CD4-positive, alpha-beta T cell treated with Interleukin-17A for 1 hour (primary cell): ENCODE data around the gene SNCA.

Source experiments
- DNase-seq: peaks from one replicate; pipeline ENCODE4 v3.0.0-alpha.2; 2020

SNCA gene

DNA sequence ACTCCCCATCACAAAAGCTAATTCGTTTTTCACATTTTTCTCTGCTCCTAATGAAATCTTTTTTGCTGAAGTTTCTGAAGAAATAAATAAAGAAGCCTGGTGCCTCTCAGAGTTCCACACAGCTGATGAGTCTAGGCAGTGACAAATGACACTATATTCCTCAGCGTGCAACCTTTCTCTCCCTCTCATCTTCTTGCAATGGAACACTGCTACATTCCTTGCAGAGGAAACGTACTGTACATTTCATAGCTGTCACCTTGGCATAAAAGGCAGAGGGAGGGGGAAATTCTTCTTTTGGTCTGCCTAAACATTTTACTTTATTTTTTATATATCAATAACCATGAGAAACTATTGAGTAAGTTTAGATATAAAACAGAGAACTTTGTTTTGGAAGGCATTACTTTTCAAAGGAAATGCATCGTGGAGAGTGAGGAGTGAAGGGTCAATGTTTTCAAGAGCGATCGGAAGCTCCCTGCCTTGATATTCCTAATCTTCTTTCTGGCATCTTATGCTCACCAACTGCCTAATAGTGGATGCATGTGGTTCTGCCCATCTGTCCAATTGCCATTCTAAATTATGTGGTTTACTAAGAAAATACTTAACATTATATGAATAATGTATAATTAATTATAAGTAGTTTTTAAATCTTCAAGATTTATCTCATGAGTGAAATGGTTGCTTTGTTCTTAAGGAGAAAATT, 29.4 kb downstream of the SNCA start:
- DNase-seq, result no peak

DNA sequence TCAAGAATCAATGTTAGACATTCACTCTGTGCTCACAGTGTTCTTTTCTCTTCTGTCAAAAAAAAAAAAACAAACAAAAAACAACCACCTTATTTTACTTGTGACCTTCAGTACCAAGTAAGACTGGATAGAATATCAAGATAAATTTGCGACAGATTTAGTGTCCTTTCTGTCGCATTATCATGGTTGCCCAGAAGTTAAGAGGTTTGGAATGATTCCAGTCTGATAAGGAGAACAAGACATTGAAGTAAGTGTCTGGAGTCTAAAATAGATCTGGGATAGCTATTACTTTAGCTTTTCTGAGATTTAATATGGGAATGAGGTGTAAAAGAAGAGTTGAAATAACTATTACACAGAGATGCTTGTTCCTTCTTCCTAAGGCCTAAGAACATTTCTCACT, 31.7 kb downstream of the SNCA start:
- DNase-seq, result no peak

DNA sequence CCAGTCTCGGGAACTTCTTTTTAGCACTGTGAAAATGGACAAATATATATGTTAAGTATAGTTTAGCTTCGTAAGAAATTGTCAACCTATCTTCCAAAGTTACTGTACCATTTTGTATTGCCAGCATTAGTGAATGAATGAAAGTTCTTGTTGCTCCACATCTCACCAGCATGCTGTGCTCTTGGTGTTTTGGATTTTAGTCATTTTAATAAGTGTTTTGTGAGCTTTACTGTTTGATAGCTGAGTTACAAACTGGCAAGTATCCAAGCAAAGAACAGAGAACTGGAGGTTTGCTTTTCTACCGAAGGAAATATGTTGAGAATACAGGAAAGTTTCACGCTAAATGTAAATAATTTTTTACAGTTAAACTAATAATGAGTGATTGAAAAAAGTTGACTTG, 33.0 kb downstream of the SNCA start:
- no peak for DNase-seq

DNA sequence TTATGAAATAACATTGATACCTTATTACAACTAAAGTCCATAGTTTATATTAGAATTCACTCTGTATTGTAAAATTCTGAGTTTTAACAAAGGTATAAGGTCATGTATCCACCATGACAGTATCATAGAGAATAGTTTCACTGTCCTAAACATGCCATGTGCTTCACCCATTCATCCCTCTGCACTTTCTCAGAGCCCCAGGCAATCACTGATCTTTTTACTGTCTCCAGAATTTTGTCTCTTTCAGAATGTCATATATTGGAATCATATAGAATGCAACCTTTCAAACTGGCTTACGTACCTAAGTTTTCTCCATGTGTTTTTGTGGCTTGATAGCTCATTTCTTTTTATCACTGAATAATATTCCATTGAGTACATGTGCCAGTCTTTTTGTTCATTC, 33.9 kb downstream of the SNCA start:
- DNase-seq, result no peak

DNA sequence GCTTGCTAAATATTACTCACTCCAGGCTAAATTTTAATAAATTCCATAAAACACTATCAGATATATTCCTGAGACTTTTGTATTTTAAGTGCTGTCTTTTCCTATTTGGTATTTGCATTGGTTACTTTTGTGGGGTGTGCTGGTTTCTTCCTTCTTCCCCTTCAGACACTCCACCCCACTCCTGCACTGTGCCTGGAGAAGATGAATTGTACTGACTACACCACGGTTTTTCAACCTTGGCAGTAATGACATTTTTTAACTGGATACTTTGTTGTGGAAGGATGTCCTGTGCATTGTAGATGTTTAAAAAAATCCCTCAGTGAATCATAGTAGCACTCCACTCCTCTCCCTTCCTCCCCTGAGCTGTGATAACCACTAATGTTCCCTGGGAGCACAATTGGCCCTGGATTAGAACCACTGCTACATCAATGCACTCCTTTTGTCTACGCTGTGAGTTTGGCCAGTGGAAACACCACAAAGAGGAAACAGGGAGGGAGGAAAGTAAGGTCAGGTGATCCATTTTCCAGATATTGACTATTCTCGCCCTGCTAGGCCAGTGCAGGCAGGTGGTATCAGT, 36.3 kb downstream of the SNCA start:
- DNase-seq, result no peak

DNA sequence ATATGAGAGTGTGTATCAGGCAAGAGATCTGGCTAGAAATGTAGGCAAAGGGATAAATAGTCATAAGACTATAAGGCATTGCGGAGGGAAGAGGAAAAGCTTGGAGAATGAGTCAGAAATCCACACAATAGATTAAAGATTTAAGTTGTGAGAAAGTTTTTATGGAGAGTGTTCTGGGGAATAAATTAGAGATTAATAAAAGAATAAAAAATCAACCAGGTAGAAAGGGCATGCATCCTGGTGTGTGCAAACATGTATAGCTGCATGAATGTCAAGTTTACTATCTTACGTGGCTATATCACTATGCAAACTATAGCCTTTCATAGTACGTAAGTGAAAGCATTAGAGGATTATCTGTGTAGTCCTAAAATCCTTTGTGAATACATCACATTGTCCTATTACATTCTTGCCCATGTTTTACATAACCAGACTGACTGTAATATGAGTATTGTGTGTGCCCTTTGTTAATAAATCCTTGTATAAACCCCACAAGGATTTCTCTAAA, 36.9 kb downstream of the SNCA start:
- DNase-seq, result no peak

DNA sequence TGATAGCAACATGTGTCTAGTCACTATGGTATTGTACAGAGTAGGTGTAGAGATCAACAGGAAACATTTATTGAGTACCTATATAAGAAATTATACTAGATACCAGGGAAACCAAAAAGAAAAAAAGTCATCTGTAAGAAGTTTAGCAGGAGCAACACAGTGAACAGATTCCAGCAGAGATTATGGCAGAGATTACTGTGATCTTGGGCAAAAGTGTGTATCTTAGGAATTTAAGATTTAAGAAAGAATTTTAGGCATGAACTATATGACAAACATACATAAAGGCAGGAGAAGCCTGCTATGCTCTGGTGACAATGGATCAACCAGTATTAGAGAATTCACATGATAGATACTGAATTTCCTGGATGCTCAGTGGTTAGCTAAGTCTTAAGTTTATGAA, 37.9 kb downstream of the SNCA start:
- DNase-seq, result no peak

DNA sequence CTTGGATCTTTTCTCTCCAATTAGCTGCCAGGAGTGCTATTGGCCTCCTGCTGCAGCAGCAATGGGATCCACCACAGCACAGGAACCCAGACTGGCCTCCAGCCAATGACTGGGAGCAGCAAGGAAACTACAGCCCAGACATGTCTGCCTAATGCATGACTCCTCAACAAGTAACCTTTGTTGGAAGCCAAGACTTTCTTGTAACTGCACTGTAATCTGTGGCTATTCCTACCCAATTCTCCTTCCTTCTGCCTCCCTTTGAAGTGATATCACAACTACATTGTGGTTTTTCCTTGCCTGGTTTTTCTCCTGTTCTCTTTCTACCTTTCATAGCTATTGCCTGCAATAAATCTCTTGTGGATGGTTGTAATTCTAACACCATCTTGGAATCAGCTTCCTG, 39.8 kb downstream of the SNCA start:
- no peak for DNase-seq

DNA sequence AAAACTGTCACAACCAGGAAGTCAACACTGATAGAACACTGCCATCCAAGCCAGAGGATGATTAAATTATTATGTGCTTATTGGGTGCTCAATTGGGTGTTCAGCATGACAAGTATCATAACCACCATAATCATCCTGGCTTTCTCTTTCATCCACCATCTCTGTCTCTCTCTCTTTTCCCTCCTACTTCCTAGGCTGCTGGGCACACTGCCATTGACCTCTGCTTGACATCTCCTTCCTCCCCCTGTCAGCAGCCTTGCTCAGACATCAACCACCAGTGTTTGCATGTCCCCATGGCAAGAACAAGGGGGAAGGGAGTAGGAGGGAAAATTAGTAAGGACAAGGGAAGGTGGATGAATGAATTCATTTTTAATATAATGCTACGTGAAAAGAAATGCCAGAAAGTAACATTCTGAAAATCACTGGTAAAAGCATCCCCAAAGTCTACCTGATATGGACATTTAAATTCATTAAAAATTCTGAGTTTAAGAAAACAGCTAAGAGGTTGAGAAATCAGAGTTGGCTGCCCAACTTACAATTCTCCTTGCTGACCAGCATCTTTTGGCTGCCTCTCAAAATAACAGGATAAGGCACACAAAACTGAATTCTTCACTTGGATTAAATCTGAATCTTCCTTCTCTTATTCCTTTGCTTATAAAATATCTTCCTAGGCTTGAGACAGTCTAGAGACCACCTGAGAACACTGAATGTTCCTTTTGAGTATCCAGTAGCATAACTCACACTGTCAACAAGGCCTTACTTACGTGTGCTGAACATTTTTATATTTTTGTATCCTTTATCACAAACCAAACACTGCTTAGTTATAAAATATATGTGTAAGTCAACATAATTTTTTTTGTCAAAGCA, 48.5 kb downstream of the SNCA start:
- no peak for DNase-seq

DNA sequence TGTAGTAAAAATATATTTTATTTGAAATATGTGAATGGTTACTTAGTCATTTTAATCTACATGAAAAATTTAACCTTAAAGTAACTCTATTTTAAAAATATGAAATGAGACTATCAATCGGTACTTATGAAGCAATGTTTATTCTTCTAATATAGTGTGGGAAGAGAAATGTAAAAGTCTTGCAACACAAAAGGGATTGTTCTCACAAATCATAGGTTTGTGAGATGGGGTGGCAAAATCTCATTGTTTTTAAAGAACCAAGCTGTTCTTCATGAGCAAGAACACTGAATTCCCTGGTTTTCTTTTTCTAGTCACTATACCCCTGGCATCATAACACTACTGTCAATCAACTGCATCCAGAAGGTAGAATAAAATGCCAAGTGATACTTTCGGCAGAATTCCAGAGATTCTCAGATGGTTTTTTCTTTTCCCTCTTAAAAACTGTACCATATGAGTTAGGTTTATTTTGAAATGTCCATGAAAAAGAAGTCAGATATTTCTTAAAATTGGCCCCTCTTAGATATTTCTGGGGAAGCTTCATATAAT, 52.2 kb downstream of the SNCA start:
- DNase-seq, result no peak

DNA sequence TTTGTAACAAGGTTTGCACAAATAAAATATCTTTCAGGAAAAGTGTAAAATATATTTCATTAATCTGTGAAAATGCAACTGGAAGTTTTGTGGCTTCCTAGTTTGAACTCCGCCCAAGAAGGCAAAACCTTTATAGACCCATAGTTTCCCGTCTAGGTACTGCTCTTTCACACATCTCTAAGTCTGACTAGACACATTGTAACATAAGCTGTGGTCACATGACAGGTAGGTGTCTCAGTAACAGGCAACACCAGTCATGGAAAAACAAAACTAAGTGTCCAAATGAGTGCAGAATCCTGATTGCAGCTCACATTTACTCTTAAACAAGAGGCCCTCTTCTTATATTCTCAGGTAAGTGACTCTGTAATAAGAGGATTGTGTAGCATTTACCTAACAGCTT, 55.6 kb downstream of the SNCA start:
- DNase-seq, result no peak

DNA sequence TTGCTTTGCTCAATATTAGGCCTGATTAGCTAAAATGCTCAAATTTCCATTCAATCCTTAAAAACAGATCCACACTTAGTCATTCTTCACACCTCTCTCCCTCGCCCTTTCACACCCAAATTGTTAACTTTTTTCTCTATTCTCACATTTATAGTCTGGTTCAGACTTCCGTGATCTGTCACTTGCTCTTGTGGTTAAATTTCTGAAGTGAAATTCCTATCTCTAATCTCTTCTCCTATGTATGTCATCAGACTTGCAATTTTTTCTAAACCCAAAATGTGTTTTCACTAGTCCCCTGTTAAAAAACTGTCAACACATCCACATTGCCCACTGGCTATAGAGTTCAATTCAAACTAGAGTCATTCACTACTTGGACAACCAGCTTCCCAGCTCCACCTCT, 63.2 kb downstream of the SNCA start:
- DNase-seq, result no peak

DNA sequence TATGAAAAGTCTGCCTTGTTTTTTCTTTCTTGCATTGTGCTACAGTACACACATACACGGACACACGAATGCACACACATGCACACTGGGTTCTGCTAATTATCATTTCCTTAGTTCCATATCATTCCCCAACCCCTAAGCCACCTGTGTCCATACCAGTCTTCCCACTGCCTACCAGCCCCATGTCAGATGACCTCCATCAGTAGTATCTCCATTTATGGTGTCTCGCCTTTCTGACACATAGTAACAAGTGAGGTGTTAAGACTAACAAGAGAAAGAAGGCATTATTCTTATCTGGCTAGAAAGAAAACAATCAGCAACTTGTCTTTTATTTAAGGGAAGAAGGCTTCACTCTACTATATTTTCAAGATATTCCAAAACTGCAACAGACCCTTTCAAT, 67.1 kb downstream of the SNCA start:
- DNase-seq, result no peak

DNA sequence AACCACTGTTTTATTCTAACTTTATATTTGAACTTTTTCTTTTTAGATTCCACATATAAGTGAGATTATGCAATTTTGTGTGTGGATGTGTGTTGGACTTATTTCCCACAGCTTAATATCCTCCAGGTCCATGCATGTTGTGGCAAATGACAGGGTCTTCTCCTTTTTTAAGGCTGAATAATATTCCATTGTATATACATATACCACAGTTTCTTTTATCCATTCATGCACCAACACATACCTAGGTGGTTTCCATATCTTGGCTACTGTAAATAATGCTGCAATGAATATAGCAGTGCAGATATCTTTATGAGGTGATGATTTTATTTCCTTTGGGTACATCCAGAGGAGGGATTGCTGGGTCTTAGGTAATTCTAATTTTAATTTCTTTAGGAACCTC, 69.0 kb downstream of the SNCA start:
- no peak for DNase-seq

DNA sequence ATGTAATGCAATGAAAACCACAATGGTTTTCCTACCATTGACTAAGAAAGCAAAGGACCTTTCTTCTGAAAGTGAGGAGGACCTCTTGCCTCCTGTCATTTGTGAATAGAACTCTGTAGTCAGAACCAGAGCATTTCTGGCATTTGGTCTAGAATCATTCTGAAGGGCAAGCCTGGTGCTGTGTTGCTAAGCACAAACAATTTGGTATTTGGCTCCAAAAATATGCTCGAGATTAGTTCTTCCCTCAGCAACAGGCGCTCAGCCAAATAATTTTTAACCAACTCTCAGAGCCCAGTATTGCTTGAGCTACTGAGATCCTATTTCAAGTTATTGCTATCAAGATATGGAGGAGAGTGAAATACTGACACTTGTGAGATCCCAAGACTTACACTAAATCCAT, 71.0 kb downstream of the SNCA start:
- no peak for DNase-seq

DNA sequence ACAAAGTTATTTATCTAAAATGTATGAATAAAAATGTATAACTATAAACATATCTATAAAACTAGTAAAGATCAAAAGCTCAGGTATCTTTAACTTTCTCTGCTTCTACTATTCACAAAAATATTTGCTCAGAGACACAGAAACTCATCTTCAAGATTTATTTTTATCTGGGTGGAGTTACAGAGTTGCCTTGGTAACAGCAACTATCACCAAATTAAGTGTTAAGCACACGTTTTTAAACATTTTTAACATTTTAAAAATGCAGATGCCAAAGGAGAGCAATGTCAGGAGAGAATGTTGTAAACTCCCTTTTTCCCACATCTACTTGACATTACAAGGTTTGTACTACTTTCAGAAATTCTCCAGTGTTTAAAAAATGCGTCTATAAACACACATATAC, 71.4 kb downstream of the SNCA start:
- no peak for DNase-seq

DNA sequence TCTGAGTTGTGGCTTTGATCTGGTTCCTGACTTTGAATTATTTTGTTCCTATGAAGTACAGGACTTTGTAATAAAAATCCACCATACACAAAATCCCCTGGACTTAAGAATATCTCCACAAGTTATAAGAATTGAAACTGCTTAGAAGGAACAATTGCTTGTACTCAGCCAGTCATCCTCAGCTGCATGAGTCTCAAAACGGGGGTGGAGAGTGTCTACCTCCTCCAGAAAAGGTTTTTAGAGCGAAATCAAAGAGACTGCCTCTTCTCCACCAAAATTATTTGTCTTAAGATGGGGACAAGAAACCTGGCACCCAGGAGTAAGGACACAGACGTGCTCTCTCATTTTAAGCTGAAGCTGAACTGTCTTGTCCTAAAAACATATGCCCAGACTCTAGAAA, 74.7 kb downstream of the SNCA start:
- DNase-seq, result no peak

DNA sequence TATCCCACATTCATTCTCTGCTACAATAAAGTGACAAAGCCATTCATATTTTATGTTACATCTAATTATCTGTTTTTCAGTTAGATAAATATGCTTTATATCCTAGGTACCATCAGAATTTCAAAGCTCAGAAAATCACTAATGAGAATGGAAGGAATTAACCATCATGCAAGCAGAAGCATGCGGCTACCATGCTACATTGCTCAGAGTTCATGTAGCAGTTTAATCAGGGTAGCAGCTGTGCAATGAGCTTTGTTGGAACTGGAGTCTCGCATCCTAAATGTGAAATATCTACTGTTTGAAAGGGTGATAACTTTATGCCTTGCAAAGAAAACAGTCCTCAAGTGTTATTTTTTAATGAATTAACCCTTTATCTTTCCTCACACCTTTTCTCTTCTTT, 77.5 kb downstream of the SNCA start:
- DNase-seq, result no peak

DNA sequence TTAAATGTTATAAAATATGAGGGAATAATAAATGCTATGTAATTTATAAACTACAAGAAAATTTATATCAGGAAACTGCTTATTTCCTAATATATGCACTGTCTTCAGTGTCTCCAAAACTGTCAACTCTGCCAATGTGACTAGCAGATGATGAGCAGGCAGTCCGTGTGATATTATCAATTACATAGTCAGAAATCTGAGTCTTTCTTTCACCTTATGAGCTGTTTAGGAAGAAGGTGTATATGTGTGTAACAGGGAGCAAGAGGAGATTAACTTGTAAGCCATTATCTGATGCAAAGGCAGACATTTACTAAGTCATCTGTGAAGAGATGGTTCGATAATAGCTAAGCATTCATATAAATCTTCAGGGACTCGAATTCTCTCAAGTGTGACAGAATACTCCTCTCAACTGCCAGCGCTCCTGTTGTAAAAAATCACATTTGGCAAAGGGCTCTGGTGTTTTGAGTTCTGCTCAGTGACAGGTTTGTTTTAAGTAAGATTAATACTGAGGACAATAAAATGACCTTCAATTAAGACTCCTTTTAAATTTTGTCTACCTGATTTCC, 79.7 kb downstream of the SNCA start:
- no peak for DNase-seq

DNA sequence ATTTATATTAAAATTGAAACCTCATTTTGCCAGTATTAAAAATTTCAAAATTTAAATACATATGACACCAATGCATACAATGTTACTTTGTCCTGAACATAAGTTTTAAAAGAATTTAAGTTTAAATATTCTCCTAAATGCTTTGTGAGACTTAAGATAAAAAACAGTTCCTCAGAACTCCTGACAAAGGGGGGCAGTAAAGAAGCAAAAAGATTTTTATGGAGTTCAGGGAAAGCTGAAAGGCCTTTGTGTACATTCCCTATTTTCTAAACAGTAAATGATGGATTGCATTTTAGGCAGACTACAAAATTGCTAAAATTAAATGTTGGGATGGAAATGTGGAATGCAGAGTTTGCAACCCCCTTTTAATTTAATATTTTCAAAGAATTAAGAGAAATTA, 81.7 kb downstream of the SNCA start:
- DNase-seq, result no peak

DNA sequence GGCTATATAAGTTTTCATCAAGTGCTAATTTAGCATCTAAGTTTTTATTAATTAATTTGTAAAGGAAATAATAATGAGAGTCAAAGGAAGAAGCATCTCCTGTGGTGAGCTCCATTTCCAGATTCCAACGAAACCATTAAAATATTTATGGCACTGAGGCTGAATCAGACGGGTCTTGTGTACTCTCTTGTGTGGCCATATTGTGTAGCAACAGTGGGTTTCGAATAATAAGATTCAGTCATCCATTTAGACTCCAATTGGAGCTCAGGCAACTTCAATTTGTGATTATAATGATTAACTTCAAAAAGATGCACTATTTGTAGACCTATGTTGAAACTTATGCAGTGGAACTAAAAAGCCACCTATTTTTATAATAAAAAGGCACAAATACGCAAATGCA, 82.4 kb downstream of the SNCA start:
- no peak for DNase-seq

DNA sequence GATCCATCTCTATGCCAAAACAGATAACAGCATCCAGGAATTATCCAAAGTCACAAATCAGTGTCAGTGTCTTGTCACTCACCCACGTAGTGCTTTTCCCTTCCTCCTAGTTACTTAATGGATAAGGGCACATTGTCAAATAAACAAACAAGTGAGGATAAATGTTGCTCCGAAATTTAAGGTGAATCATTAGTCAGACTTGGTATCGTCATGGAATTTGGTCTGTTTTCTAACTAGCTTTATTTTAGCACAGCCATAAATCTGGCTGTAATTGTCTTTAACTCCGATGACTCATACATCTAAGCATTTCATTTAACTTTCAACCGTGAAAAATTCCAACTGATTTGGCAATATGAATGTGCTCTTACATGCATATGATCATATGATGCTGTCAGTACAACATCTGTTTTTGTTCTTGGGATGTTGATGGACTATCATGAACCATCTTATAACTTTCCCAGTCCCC, 83.3 kb downstream of the SNCA start:
- no peak for DNase-seq

DNA sequence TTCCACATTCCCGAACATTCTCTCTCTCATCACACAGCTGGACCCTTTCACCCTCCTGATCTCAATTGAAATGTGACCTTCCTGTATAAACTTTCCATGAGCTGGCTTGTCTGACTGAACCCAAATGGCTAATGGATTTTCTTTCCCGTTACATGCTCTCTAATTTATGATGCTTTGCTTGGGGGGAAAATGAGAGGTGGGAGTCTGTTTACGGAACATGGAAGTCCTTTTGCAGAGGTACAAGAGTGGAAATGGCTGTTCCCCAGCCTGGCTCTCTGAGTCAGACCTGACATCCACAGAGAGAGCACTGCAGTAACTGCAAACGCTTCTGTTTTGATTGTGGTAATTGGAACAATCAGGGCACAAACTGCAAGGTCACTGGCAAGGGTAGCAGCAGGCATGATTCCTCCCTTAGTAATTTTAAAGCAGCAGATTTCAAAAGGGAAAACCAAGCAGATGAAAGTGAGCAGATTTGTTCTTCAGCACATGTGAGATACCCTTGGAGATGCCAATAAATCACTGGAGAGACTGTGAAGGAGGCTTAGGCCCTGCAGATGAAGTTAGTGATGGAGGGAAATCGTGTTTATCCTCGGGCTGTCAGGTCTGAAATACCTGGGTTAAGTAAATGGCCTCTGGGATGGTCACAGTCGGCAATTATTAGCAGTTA, 83.9 kb downstream of the SNCA start:
- no peak for DNase-seq
